Neural cell (in vitro differentiated cells): ENCODE data around the gene FBXO22. TPM values are rescaled to one million over a fixed set of nuclear protein-coding genes. Genes with fewer than 3 reads are reported as not detected.

ENCODE experiments used
- H2AFZ ChIP-seq: fragments of 200-600, 300-800 bp; sonication (generic), shearing (Covaris generic); 2 replicates; pipeline ENCODE4 v1.6.0; 2014; ENCODE audit warnings: low read depth, mild to moderate bottlenecking, antibody characterized with exemption, low read length, moderate library complexity
- H3F3A ChIP-seq: fragments of 200-600 bp; shearing (Covaris generic); 2 replicates; pipeline ENCODE4 v1.6.1; 2016; ENCODE audit warnings: mild to moderate bottlenecking, moderate library complexity, mixed read lengths, antibody characterized with exemption, low read length; ENCODE audit not compliant: insufficient read depth, poor library complexity, severe bottlenecking
- H3K27ac ChIP-seq: fragments of 200-600, 300-800 bp; sonication (generic), shearing (Covaris generic); 2 replicates; pipeline ENCODE4 v1.5.1; 2014; ENCODE audit warnings: mild to moderate bottlenecking, low read length, moderate library complexity
- H3K27me3 ChIP-seq: fragments of 300-800, 200-600 bp; sonication (generic), shearing (Covaris generic); 2 replicates; pipeline ENCODE4 v1.6.0; 2014; ENCODE audit warnings: mild to moderate bottlenecking, low read depth, low read length, moderate library complexity; ENCODE audit not compliant: insufficient read depth
- H3K36me3 ChIP-seq: fragments of 300-800, 200-600 bp; sonication (generic), shearing (Covaris generic); 2 replicates; pipeline ENCODE4 v1.5.1; 2014; ENCODE audit warnings: mild to moderate bottlenecking, antibody characterized with exemption, low read length, moderate library complexity; ENCODE audit not compliant: insufficient read depth
- H3K4me2 ChIP-seq: fragments of 300-800, 200-600 bp; sonication (generic), shearing (Covaris generic); 2 replicates; pipeline ENCODE4 v1.6.0; 2014; ENCODE audit warnings: mild to moderate bottlenecking, low read length
- H3K4me3 ChIP-seq: fragments of 300-800, 200-600 bp; sonication (generic), shearing (Covaris generic); 2 replicates; pipeline ENCODE4 v1.5.1; 2014; ENCODE audit warnings: mild to moderate bottlenecking, low read length, moderate library complexity
- H3K79me2 ChIP-seq: fragments of 200-600 bp; shearing (Covaris generic); replicated peaks from 2 replicates; pipeline ENCODE4 v1.6.0; 2014; ENCODE audit warnings: mild to moderate bottlenecking, low read length, moderate library complexity; ENCODE audit not compliant: insufficient read depth
- H3K9ac ChIP-seq: fragments of 300-800, 200-600 bp; sonication (generic), shearing (Covaris generic); 2 replicates; pipeline ENCODE4 v1.6.1; 2016; ENCODE audit warnings: mild to moderate bottlenecking, low read length, mixed read lengths
- H3K9me2 ChIP-seq: fragments of 200-600 bp; shearing (Covaris generic); 2 replicates; pipeline ENCODE4 v1.6.1; 2016; ENCODE audit warnings: mild to moderate bottlenecking, low read length, mixed read lengths; ENCODE audit not compliant: insufficient read depth
- H3K9me3 ChIP-seq: fragments of 200-600, 300-800 bp; sonication (generic), shearing (Covaris generic); 2 replicates; pipeline ENCODE4 v1.6.1; 2016; ENCODE audit warnings: mild to moderate bottlenecking, mixed run types, low read length, moderate library complexity, mixed read lengths
- H4K20me1 ChIP-seq: fragments of 200-600 bp; shearing (Covaris generic); 2 replicates; pipeline ENCODE4 v1.6.1; 2016; ENCODE audit warnings: mild to moderate bottlenecking, mixed run types; ENCODE audit not compliant: insufficient read depth
- EP300 ChIP-seq: fragments of 450-650 bp; conservative IDR thresholded peaks from 2 replicates; pipeline ENCODE4 v1.6.1; 2014; ENCODE audit warnings: antibody characterized with exemption, mild to moderate bottlenecking, moderate library complexity; ENCODE audit not compliant: poor library complexity, severe bottlenecking
- EZH2 ChIP-seq: fragments of 200-600, 300-800 bp; shearing (Covaris generic), sonication (generic); IDR thresholded peaks from 2 replicates; pipeline ENCODE4 v1.6.1; 2014; ENCODE audit warnings: antibody characterized with exemption, low read length, borderline replicate concordance, mild to moderate bottlenecking; ENCODE audit not compliant: insufficient read depth, poor library complexity, severe bottlenecking
- MXI1 ChIP-seq: fragments of 450-650 bp; conservative IDR thresholded peaks from 2 replicates; pipeline ENCODE4 v1.6.1; 2014; ENCODE audit warnings: antibody characterized with exemption, mild to moderate bottlenecking; ENCODE audit not compliant: poor library complexity, severe bottlenecking
- POLR2AphosphoS5 ChIP-seq: IDR thresholded peaks from 2 replicates; pipeline ENCODE4 v1.6.1; 2012
- RAD21 ChIP-seq: fragments of 450-650 bp; conservative IDR thresholded peaks from 2 replicates; pipeline ENCODE4 v1.6.1; 2014; ENCODE audit warnings: antibody characterized with exemption, mild to moderate bottlenecking, moderate library complexity
- SMC3 ChIP-seq: fragments of 450-650 bp; conservative IDR thresholded peaks from 2 replicates; pipeline ENCODE4 v1.6.1; 2014; ENCODE audit warnings: antibody characterized with exemption, mild to moderate bottlenecking, moderate library complexity; ENCODE audit not compliant: poor library complexity
- TAF1 ChIP-seq: IDR thresholded peaks from 2 replicates; pipeline ENCODE4 v1.6.1; 2012; ENCODE audit warnings: low read depth
- polyA plus RNA-seq: library from polyadenylated mRNA; depleted of rRNA; stranded (reverse); fragments of >200 nt; gene quantifications from 2 replicates; pipeline ENCODE4 v1.2.3, GENCODE V29; 2014
- TF ChIP-seq, protein P1 (sequence below): IDR thresholded peaks from 2 replicates; pipeline ENCODE4 v1.6.1; 2012; ENCODE audit warnings: borderline replicate concordance
- TF ChIP-seq, protein P2 (sequence below): fragments of 450-650 bp; IDR thresholded peaks from 2 replicates; pipeline ENCODE4 v1.5.1; 2014; ENCODE audit warnings: antibody characterized with exemption, mild to moderate bottlenecking, moderate library complexity; ENCODE audit not compliant: poor library complexity, severe bottlenecking

Gene FBXO22
- polyA plus RNA-seq, 1 donor from 2014 or later, result 52.3 TPM

DNA sequence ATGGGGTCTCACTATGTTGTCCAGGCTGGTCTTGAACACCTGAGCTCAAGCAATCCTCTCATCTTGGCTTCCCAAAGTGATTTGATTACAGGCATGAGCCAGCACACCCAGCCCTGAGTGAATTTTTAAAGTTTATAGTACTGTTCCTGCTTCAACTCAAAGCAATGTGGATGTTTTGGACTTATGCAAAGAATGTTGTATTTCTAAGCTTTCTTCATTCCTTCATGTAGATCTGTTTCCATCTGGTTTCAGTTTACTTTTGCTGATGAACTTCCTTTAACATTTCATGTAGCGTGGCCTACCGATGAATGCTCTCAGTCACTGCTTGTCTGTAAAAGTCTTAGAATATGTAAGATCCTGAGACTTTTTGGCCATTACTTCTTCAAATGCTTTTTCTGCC, 85.4 kb downstream of the FBXO22 start:
- Histone ChIP-seq H3K9me2 (no peaks in the 10 kb centered on the region), H3K4me2 (no peak overlapping the region), H3K9me3 (no peaks in the 10 kb centered on the region), H3K27me3 (no peaks in the 10 kb centered on the region), H3K4me3 (no peak overlapping the region), H2AFZ (no peak overlapping the region), H3F3A (no peaks in the 10 kb centered on the region), H3K9ac (no peak overlapping the region), H3K27ac (no peak overlapping the region), H3K36me3 (no peaks in the 10 kb centered on the region), H3K79me2 (no peaks in the 10 kb centered on the region), H4K20me1 (no peaks in the 10 kb centered on the region)
- TF ChIP-seq, protein P1, sequence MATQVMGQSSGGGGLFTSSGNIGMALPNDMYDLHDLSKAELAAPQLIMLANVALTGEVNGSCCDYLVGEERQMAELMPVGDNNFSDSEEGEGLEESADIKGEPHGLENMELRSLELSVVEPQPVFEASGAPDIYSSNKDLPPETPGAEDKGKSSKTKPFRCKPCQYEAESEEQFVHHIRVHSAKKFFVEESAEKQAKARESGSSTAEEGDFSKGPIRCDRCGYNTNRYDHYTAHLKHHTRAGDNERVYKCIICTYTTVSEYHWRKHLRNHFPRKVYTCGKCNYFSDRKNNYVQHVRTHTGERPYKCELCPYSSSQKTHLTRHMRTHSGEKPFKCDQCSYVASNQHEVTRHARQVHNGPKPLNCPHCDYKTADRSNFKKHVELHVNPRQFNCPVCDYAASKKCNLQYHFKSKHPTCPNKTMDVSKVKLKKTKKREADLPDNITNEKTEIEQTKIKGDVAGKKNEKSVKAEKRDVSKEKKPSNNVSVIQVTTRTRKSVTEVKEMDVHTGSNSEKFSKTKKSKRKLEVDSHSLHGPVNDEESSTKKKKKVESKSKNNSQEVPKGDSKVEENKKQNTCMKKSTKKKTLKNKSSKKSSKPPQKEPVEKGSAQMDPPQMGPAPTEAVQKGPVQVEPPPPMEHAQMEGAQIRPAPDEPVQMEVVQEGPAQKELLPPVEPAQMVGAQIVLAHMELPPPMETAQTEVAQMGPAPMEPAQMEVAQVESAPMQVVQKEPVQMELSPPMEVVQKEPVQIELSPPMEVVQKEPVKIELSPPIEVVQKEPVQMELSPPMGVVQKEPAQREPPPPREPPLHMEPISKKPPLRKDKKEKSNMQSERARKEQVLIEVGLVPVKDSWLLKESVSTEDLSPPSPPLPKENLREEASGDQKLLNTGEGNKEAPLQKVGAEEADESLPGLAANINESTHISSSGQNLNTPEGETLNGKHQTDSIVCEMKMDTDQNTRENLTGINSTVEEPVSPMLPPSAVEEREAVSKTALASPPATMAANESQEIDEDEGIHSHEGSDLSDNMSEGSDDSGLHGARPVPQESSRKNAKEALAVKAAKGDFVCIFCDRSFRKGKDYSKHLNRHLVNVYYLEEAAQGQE, result no peak
- TF ChIP-seq SMC3 (no peak), EP300 (no peak), RAD21 (no peak), TAF1 (no peak), EZH2 (no peak), MXI1 (no peak), POLR2AphosphoS5 (no peak)
- TF ChIP-seq, protein P2, sequence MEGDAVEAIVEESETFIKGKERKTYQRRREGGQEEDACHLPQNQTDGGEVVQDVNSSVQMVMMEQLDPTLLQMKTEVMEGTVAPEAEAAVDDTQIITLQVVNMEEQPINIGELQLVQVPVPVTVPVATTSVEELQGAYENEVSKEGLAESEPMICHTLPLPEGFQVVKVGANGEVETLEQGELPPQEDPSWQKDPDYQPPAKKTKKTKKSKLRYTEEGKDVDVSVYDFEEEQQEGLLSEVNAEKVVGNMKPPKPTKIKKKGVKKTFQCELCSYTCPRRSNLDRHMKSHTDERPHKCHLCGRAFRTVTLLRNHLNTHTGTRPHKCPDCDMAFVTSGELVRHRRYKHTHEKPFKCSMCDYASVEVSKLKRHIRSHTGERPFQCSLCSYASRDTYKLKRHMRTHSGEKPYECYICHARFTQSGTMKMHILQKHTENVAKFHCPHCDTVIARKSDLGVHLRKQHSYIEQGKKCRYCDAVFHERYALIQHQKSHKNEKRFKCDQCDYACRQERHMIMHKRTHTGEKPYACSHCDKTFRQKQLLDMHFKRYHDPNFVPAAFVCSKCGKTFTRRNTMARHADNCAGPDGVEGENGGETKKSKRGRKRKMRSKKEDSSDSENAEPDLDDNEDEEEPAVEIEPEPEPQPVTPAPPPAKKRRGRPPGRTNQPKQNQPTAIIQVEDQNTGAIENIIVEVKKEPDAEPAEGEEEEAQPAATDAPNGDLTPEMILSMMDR, result no peak

DNA sequence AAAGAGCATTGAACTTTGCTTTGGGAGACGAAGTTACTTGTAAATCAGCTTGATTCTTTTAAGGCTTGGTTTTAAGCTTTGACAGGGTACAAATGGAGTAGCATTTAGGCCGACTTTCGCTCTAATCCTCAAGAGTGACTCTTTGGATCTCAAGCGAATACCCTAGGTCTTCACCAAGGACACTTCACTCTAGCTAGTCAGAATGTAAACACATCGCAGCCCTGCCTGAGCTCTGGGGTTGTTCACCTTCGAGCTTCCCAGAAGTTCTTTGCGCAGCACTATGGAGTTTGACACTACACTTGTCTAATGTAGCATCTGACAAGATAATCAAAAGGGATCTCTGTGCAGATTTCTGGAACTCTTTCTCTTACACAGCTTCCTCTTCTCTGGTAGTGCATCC, 86.2 kb downstream of the FBXO22 start:
- H3K27me3 ChIP-seq, result no peaks in the 10 kb centered on the region
- H3K9me2 ChIP-seq, result no peaks in the 10 kb centered on the region
- H3K27ac ChIP-seq, result no peak overlapping the region
- H3F3A ChIP-seq, result no peaks in the 10 kb centered on the region
- no peaks in the 10 kb centered on the region for H3K79me2 ChIP-seq
- no peak overlapping the region for H3K4me3 ChIP-seq
- H2AFZ ChIP-seq, result no peak overlapping the region
- no peaks in the 10 kb centered on the region for H3K9me3 ChIP-seq
- TF ChIP-seq TAF1, result no peak
- no peak for TF ChIP-seq SMC3
- no peak for TF ChIP-seq RAD21
- no peak for TF ChIP-seq MXI1
- TF ChIP-seq POLR2AphosphoS5, result no peak
- TF ChIP-seq EP300, result no peak
- TF ChIP-seq, protein P1, result no peak
- TF ChIP-seq, protein P2, result no peak
- TF ChIP-seq EZH2, result no peak
- no peak overlapping the region for H3K9ac ChIP-seq
- no peak overlapping the region for H3K4me2 ChIP-seq
- no peaks in the 10 kb centered on the region for H4K20me1 ChIP-seq
- no peaks in the 10 kb centered on the region for H3K36me3 ChIP-seq
